HCT116 (cell line): ENCODE measurements around the gene ARHGAP21. TPM values are rescaled to one million over a fixed set of nuclear protein-coding genes. Genes with fewer than 3 reads are reported as not detected.
A peak's percentile ranks its signal among the peaks of the same experiment; 100 is the strongest.

Source experiments
- ATAC-seq: fragments of 200-7000 bp; cut with Tn5 transposase; 2 replicates; pipeline ENCODE4 v1.9.1; 2020; ENCODE audit warnings: mild to moderate bottlenecking, moderate library complexity
- BruUV-seq: library from RNA; stranded (reverse); fragments of 400-500 nt; replicated peaks from 2 replicates; lab custom pipeline; 2021; lab: Mats Ljungman, UMichigan
- CTCF ChIA-PET: fragments of 300-600 bp; sonication (Branson Sonifier 250); formaldehyde crosslinking; loops from one replicate; lab custom pipeline; 2021; ENCODE audit warnings: antibody characterized with exemption; lab: Charles Lee
- POLR2A ChIA-PET: fragments of 300-600, 350-600 bp; sonication (Branson Sonifier 250); formaldehyde crosslinking; loops from one replicate; lab custom pipeline; 2021; ENCODE audit warnings: antibody characterized with exemption; lab: Charles Lee
- RAD21 ChIA-PET, 2 experiments: fragments of 300-600 bp; sonication (Branson Sonifier 250); formaldehyde crosslinking; loops; one replicate each; lab custom pipeline; 2023; ENCODE audit warnings: low total read pairs in 2 of 2; ENCODE audit not compliant: uncharacterized antibody in 2 of 2, unreplicated experiment in 2 of 2, low non-redundant PET in 1 of 2; lab: Charles Lee
- DNase-seq: peaks from one replicate; pipeline ENCODE4 v3.0.0-alpha.2; 2010; ENCODE audit warnings: low read depth, low spot score
- H2AFZ ChIP-seq: fragments of 200-600 bp; shearing (Covaris generic), sonication (generic); 2 replicates; pipeline ENCODE4 v1.6.1; 2017; ENCODE audit warnings: low read depth, mixed run types, mixed read lengths, antibody characterized with exemption, low read length; ENCODE audit not compliant: poor library complexity, severe bottlenecking
- H3K27ac ChIP-seq: 2 replicates; pipeline ENCODE4 v1.5.1; 2012; ENCODE audit warnings: low read depth, low read length
- H3K27me3 ChIP-seq: fragments of 200-600 bp; sonication (generic); 2 replicates; pipeline ENCODE4 v1.6.1; 2016; ENCODE audit warnings: mixed run types, low read length, mixed read lengths; ENCODE audit not compliant: insufficient read depth
- H3K36me3 ChIP-seq, 2 experiments: fragments of 200-500 bp in 1 of 2; fragments of 200-600 bp in 1 of 2; sonication (Bioruptor generic) in 1 of 2; sonication (generic) in 1 of 2; 2 replicates each; pipeline versions ENCODE4 v1.5.1 to v1.6.1; 2014 to 2016; ENCODE audit warnings: low read length in 2 of 2, inconsistent platforms in 1 of 2, mixed read lengths in 1 of 2, mixed run types in 1 of 2; ENCODE audit not compliant: insufficient read depth in 2 of 2, control insufficient read depth in 1 of 2
- H3K4me1 ChIP-seq, 2 experiments: fragments of 200-600 bp in 1 of 2; sonication (generic) in 1 of 2; 2 replicates each; pipeline versions ENCODE4 v1.5.1 to v1.6.1; 2012 to 2017; ENCODE audit warnings: low read length in 2 of 2, inconsistent platforms in 1 of 2, mild to moderate bottlenecking in 1 of 2, mixed read lengths in 1 of 2, mixed run types in 1 of 2, moderate library complexity in 1 of 2; ENCODE audit not compliant: insufficient read depth in 2 of 2, control insufficient read depth in 1 of 2
- H3K4me2 ChIP-seq: fragments of 200-600 bp; sonication (generic); 2 replicates; pipeline ENCODE4 v1.6.1; 2017; ENCODE audit warnings: mixed run types, low read length, mixed read lengths
- H3K4me3 ChIP-seq, 2 experiments: fragments of 200-600 bp in 1 of 2; sonication (generic) in 1 of 2; replicated peaks in 1 of 2; 2 replicates each; pipeline ENCODE4 v1.5.1; 2011 to 2016; ENCODE audit warnings: low read length in 2 of 2, control low read depth in 1 of 2, low read depth in 1 of 2, mild to moderate bottlenecking in 1 of 2, mixed read lengths in 1 of 2, mixed run types in 1 of 2
- H3K79me2 ChIP-seq: fragments of 200-600 bp; sonication (generic); 2 replicates; pipeline ENCODE4 v1.6.1; 2017; ENCODE audit warnings: mild to moderate bottlenecking, mixed run types, low read length, moderate library complexity, mixed read lengths; ENCODE audit not compliant: insufficient read depth
- H3K9ac ChIP-seq: fragments of 200-600 bp; sonication (generic); 2 replicates; pipeline ENCODE4 v1.6.1; 2016; ENCODE audit warnings: low read length, mixed read lengths
- H3K9me2 ChIP-seq: fragments of 200-600 bp; sonication (generic), shearing (Covaris generic); 2 replicates; pipeline ENCODE4 v1.6.1; 2017; ENCODE audit warnings: mixed run types, mild to moderate bottlenecking, moderate library complexity; ENCODE audit not compliant: insufficient read depth
- H3K9me3 ChIP-seq, 2 experiments: fragments of 200-500 bp in 1 of 2; fragments of 200-600 bp in 1 of 2; sonication (Bioruptor generic) in 1 of 2; sonication (generic) in 1 of 2; 2 replicates each; pipeline ENCODE4 v1.6.1; 2014 to 2017; ENCODE audit warnings: low read length in 2 of 2, mixed read lengths in 2 of 2, inconsistent platforms in 1 of 2, low read depth in 1 of 2, mild to moderate bottlenecking in 1 of 2, mixed run types in 1 of 2, moderate library complexity in 1 of 2; ENCODE audit not compliant: control insufficient read depth in 1 of 2, insufficient read depth in 1 of 2
- H4K20me1 ChIP-seq: fragments of 200-600 bp; sonication (generic), shearing (Covaris generic); 2 replicates; pipeline ENCODE4 v1.6.1; 2017; ENCODE audit warnings: mixed run types, mild to moderate bottlenecking, moderate library complexity; ENCODE audit not compliant: insufficient read depth
- CBX3 ChIP-seq: IDR thresholded peaks from 2 replicates; pipeline ENCODE4 v1.6.1; 2012; ENCODE audit warnings: low read depth
- EGR1 ChIP-seq: IDR thresholded peaks from 2 replicates; pipeline ENCODE4 v1.6.1; 2012; ENCODE audit warnings: low read depth
- EZH2 ChIP-seq: fragments of 200-600 bp; sonication (generic); IDR thresholded peaks from 2 replicates; pipeline ENCODE4 v1.6.1; 2017; ENCODE audit warnings: antibody characterized with exemption, mixed run types
- FOSL1 ChIP-seq: IDR thresholded peaks from 2 replicates; pipeline ENCODE4 v1.6.1; 2012; ENCODE audit warnings: low read depth
- MAX ChIP-seq: IDR thresholded peaks from 2 replicates; pipeline ENCODE4 v1.6.1; 2012
- SIN3A ChIP-seq: IDR thresholded peaks from 2 replicates; pipeline ENCODE4 v1.6.1; 2012; ENCODE audit warnings: low read depth
- SP1 ChIP-seq: IDR thresholded peaks from 2 replicates; pipeline ENCODE4 v1.6.1; 2012; ENCODE audit warnings: low read depth
- SRF ChIP-seq: IDR thresholded peaks from 2 replicates; pipeline ENCODE4 v1.6.1; 2012; ENCODE audit warnings: low read depth
- YY1 ChIP-seq: IDR thresholded peaks from 2 replicates; pipeline ENCODE4 v1.6.1; 2011; ENCODE audit warnings: low read length, low read depth, moderate library complexity, mild to moderate bottlenecking; ENCODE audit not compliant: insufficient replicate concordance; ENCODE audit errors: extremely low read depth
- ZBTB33 ChIP-seq: IDR thresholded peaks from 2 replicates; pipeline ENCODE4 v1.6.1; 2011; ENCODE audit warnings: mild to moderate bottlenecking, low read length, moderate library complexity; ENCODE audit not compliant: insufficient replicate concordance; ENCODE audit errors: extremely low read depth
- intact Hi-C: fragments of 100-400 bp; cut with micrococcal nuclease; formaldehyde crosslinking; loops from 2 replicates; pipeline ENCODE4 v1.10.0; 2022
- total RNA-seq: library from RNA; stranded (reverse); gene quantifications from one replicate; pipeline ENCODE4 v1.2.1, GENCODE V29; 2021; ENCODE audit not compliant: unreplicated experiment
- TF ChIP-seq, protein P1 (sequence below): IDR thresholded peaks from 2 replicates; pipeline ENCODE4 v1.6.1; 2012
- TF ChIP-seq, protein P2 (sequence below): IDR thresholded peaks from 2 replicates; pipeline ENCODE4 v1.6.1; 2012; ENCODE audit warnings: low read depth

Gene ARHGAP21
- total RNA-seq, 1 experiment from 2014 or later, result 47.7 TPM

- no TSS peak for BruUV-seq
- Histone ChIP-seq H3K4me3 (no peak overlapping the region), H3K27ac (no peak overlapping the region), H2AFZ (peak overlapping the region; percentile 96), H3K36me3 (no peaks in the 10 kb centered on the region), H3K79me2 (no peaks in the 10 kb centered on the region), H4K20me1 (no peaks in the 10 kb centered on the region), H3K4me1 (peaks cover 4 to 20% of the 10 kb centered on the region in 2 experiments; a peak in 3 of 4 replicates), H3K9me3 (no peaks in the 10 kb centered on the region), H3K9ac (no peak overlapping the region), H3K9me2 (no peaks in the 10 kb centered on the region), H3K4me2 (peak overlapping the region; percentile 67), H3K27me3 (no peaks in the 10 kb centered on the region)
- intact Hi-C loops, result loop anchor here (10.0 kb wide), 1 partner anchor 1038 kb away; no protein-coding TSS in a partner anchor
- POLR2A ChIA-PET, result no interaction called here
- CTCF ChIA-PET, result interaction anchor here (1.0 to 1.1 kb wide), 2 partner anchors 11 to 558 kb away, joined by 3 to 4 read pairs; no protein-coding TSS in a partner anchor
- no peak for DNase-seq
- ATAC-seq, result no peak
- RAD21 ChIA-PET, result no interaction called here
- TF ChIP-seq ZBTB33 (no peak), EGR1 (no peak), SIN3A (no peak), EZH2 (no peak), FOSL1 (no peak), SRF (no peak), YY1 (no peak), MAX (no peak), SP1 (no peak), CBX3 (no peak)
- TF ChIP-seq, protein P1, sequence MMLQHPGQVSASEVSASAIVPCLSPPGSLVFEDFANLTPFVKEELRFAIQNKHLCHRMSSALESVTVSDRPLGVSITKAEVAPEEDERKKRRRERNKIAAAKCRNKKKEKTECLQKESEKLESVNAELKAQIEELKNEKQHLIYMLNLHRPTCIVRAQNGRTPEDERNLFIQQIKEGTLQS, result no peak
- TF ChIP-seq, protein P2, sequence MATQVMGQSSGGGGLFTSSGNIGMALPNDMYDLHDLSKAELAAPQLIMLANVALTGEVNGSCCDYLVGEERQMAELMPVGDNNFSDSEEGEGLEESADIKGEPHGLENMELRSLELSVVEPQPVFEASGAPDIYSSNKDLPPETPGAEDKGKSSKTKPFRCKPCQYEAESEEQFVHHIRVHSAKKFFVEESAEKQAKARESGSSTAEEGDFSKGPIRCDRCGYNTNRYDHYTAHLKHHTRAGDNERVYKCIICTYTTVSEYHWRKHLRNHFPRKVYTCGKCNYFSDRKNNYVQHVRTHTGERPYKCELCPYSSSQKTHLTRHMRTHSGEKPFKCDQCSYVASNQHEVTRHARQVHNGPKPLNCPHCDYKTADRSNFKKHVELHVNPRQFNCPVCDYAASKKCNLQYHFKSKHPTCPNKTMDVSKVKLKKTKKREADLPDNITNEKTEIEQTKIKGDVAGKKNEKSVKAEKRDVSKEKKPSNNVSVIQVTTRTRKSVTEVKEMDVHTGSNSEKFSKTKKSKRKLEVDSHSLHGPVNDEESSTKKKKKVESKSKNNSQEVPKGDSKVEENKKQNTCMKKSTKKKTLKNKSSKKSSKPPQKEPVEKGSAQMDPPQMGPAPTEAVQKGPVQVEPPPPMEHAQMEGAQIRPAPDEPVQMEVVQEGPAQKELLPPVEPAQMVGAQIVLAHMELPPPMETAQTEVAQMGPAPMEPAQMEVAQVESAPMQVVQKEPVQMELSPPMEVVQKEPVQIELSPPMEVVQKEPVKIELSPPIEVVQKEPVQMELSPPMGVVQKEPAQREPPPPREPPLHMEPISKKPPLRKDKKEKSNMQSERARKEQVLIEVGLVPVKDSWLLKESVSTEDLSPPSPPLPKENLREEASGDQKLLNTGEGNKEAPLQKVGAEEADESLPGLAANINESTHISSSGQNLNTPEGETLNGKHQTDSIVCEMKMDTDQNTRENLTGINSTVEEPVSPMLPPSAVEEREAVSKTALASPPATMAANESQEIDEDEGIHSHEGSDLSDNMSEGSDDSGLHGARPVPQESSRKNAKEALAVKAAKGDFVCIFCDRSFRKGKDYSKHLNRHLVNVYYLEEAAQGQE, result no peak
Observed at GRCh38 chr10:24553051-24553612, 170.6 kb downstream of the ARHGAP21 start.
